ENCODE results near the gene FAM171A2. TPM values are rescaled to one million over a fixed set of nuclear protein-coding genes. Genes with fewer than 3 reads are reported as not detected.

Gene FAM171A2
- polyA plus RNA-seq, 3 donors = not detected

DNA sequence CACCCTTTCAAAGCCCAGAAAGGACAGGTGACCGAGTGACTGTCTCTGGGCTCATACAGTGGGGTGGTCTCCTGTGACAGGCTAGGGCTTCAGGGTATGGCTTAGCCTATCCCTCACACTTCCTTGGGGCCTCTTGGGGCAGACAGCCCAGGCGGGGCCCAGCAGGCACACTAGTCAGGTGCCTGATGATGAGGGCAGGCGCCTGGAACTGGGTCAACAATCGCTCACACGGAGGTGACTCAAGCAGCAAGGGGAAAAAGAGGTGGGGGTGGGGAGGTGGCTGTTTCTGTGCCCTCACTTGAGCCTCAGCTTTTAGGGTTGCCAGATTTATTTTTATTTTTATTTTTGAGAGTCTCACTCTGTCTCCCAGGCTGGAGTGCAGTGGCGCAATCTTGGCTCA lies 25.0 kb downstream of the FAM171A2 start:
- intact Hi-C loops (cut with micrococcal nuclease) = no loop called here
- Histone ChIP-seq H3K27me3 (ENCODE audit: control insufficient read depth in 2 of 2, insufficient read depth in 2 of 2, low read length in 2 of 2) (no peaks in the 10 kb centered on the region), H3K9me3 (replicated peaks in 1 of 2; ENCODE audit: control insufficient read depth in 1 of 2, insufficient read depth in 1 of 2, low read length in 2 of 2) (peaks cover 0 to 4% of the 10 kb centered on the region in 2 donors), H3K4me1 (ENCODE audit: control insufficient read depth in 1 of 2, insufficient read depth in 2 of 2, low read length in 2 of 2) (peaks cover 48 to 59% of the 10 kb centered on the region in 2 donors), H3K9ac (ENCODE audit: insufficient read depth, low read length, poor library complexity, severe bottlenecking) (peak overlapping the region; percentile 44), H3K4me2 (replicated peaks; ENCODE audit: extremely low read depth, low read length, poor library complexity, severe bottlenecking) (no peak overlapping the region), H3K27ac (ENCODE audit: low read depth in 1 of 2, low read length in 2 of 2) (peak overlapping the region; percentile 34 to 72), H3K4me3 (replicated peaks in 1 of 3; ENCODE audit: low read depth in 2 of 3, low read length in 3 of 3) (no peak overlapping the region), H2AFZ (ENCODE audit: insufficient read depth, low read depth, low read length, poor library complexity, severe bottlenecking) (no peak overlapping the region), H4K20me1 (ENCODE audit: insufficient read depth, low read length) (no peaks in the 10 kb centered on the region), H3K79me2 (ENCODE audit: insufficient read depth, low read length) (peaks cover 3% of the 10 kb centered on the region), H3K36me3 (replicated peaks in 1 of 2; ENCODE audit: control insufficient read depth in 1 of 2, insufficient read depth in 2 of 2, low read length in 2 of 2) (no peaks in the 10 kb centered on the region)
- TF ChIP-seq, protein P1, sequence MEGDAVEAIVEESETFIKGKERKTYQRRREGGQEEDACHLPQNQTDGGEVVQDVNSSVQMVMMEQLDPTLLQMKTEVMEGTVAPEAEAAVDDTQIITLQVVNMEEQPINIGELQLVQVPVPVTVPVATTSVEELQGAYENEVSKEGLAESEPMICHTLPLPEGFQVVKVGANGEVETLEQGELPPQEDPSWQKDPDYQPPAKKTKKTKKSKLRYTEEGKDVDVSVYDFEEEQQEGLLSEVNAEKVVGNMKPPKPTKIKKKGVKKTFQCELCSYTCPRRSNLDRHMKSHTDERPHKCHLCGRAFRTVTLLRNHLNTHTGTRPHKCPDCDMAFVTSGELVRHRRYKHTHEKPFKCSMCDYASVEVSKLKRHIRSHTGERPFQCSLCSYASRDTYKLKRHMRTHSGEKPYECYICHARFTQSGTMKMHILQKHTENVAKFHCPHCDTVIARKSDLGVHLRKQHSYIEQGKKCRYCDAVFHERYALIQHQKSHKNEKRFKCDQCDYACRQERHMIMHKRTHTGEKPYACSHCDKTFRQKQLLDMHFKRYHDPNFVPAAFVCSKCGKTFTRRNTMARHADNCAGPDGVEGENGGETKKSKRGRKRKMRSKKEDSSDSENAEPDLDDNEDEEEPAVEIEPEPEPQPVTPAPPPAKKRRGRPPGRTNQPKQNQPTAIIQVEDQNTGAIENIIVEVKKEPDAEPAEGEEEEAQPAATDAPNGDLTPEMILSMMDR (IDR thresholded peaks at IDR 0.05) = no peak
- Mint-ChIP-seq H3K27ac (peak overlapping the region; percentile 68 to 99 (median 94)), H3K27me3 (ENCODE audit: low read depth in 3 of 3) (peaks cover 0 to 2% (median 0%) of the 10 kb centered on the region in 3 donors), H3K36me3 (peaks cover 0 to 4% of the 10 kb centered on the region in 2 donors), H3K4me1 (peaks cover 53% of the 10 kb centered on the region), H3K9me3 (peaks cover 4 to 14% (median 7%) of the 10 kb centered on the region in 7 donors), H3K4me3 (no peak overlapping the region)
- peak; percentile 85 to 91 (median 87) for DNase-seq
- WGBS (ENCODE audit: insufficient coverage) = 46% methylated on average over 4 of the region's 6 CpGs

DNA sequence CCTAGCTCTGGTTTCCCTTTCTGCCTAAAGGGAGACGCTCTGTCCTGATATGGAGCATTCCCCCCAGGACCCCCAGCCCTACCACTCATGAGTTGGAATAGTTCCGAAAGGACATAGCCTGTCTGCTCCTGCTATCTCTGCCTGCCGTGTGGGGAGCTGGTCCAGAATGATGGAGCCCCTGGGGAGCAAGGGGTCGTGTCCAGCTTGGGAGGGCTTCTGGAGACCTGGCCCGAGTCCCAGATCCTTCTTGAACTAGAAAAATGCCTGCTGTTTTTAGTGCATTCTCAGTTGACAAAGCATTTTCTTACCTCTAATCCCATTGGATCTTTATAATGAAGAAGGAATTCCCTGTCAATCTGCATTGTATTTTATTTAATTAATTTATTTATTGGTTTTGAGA lies 27.7 kb downstream of the FAM171A2 start:
- Histone ChIP-seq H3K9ac (ENCODE audit: insufficient read depth, low read length, poor library complexity, severe bottlenecking) (no peak overlapping the region), H3K4me2 (replicated peaks; ENCODE audit: extremely low read depth, low read length, poor library complexity, severe bottlenecking) (no peak overlapping the region), H3K9me3 (replicated peaks in 1 of 2; ENCODE audit: control insufficient read depth in 1 of 2, insufficient read depth in 1 of 2, low read length in 2 of 2) (peaks cover 0 to 4% of the 10 kb centered on the region in 2 donors), H3K27ac (ENCODE audit: low read depth in 1 of 2, low read length in 2 of 2) (peak overlapping the region in 1 of 2 donors; percentile 36), H3K36me3 (replicated peaks in 1 of 2; ENCODE audit: control insufficient read depth in 1 of 2, insufficient read depth in 2 of 2, low read length in 2 of 2) (no peaks in the 10 kb centered on the region), H3K4me1 (ENCODE audit: control insufficient read depth in 1 of 2, insufficient read depth in 2 of 2, low read length in 2 of 2) (peaks cover 76 to 83% of the 10 kb centered on the region in 2 donors), H2AFZ (ENCODE audit: insufficient read depth, low read depth, low read length, poor library complexity, severe bottlenecking) (no peak overlapping the region), H3K79me2 (ENCODE audit: insufficient read depth, low read length) (peaks cover 3% of the 10 kb centered on the region), H3K4me3 (replicated peaks in 1 of 3; ENCODE audit: low read depth in 2 of 3, low read length in 3 of 3) (no peak overlapping the region), H4K20me1 (ENCODE audit: insufficient read depth, low read length) (no peaks in the 10 kb centered on the region), H3K27me3 (ENCODE audit: control insufficient read depth in 2 of 2, insufficient read depth in 2 of 2, low read length in 2 of 2) (no peaks in the 10 kb centered on the region)
- Mint-ChIP-seq H3K36me3 (peaks cover 0 to 4% of the 10 kb centered on the region in 2 donors), H3K4me1 (peaks cover 73% of the 10 kb centered on the region), H3K27me3 (ENCODE audit: low read depth in 3 of 3) (peaks cover 0 to 2% (median 0%) of the 10 kb centered on the region in 3 donors), H3K9me3 (peaks cover 1 to 13% (median 7%) of the 10 kb centered on the region in 7 donors), H3K27ac (peak overlapping the region in 6 of 7 donors; percentile 33 to 85 (median 56)), H3K4me3 (no peak overlapping the region)
- DNase-seq = no peak
- 88% methylated on average over 3 of the region's 5 CpGs for WGBS (ENCODE audit: insufficient coverage)
- intact Hi-C loops (cut with micrococcal nuclease) = no loop called here
- TF ChIP-seq, protein P1 (IDR thresholded peaks at IDR 0.05) = no peak

All from CD14-positive monocyte (primary cell).